ENCODE measurements around the gene MAGEE2.
"Not testable (repeated sequence)": the region's sequence is repeated elsewhere in the genome, so short reads cannot be mapped to it uniquely, and the experiment has no call there.

MAGEE2 gene, protein sequence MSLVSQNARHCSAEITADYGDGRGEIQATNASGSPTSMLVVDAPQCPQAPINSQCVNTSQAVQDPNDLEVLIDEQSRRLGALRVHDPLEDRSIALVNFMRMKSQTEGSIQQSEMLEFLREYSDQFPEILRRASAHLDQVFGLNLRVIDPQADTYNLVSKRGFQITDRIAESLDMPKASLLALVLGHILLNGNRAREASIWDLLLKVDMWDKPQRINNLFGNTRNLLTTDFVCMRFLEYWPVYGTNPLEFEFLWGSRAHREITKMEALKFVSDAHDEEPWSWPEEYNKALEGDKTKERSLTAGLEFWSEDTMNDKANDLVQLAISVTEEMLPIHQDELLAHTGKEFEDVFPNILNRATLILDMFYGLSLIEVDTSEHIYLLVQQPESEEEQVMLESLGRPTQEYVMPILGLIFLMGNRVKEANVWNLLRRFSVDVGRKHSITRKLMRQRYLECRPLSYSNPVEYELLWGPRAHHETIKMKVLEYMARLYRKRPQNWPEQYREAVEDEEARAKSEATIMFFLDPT

DNA sequence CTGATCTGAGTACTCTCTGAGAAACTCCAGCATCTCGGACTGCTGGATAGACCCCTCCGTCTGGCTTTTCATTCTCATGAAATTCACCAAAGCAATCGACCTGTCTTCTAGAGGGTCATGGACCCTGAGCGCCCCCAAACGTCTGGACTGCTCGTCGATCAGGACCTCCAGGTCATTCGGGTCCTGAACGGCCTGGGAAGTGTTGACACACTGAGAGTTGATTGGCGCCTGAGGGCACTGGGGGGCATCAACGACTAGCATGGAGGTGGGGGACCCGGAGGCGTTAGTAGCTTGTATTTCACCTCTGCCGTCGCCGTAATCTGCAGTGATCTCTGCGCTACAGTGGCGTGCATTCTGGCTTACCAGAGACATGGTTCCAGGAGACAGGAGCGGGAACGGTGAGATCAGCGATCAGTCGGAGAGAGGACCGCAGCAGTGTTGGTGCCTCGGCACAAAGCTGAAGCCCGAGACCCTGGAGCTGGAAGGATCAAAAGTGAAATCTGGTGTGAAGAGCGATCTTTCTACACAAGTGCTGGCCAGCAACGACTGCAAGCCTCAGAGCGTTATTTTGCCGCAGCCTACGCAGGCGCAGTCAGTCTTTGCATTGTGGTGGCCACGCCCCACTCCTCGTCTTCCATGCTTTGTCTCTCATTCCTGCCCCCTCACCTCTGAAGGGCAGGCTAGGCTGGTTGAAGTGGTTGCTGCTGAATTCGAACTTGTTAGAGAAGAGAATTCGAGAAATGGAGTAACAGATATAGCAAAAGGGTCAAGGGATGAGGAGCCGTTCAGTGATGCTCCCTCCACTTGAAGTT is at the start of gene MAGEE2:
TSS of gene MAGEE2 (minus strand) at position 575 of the 812 bp plus-strand sequence. CDS start at position 372, 203 bp downstream.
- no peak for DNase-seq

DNA sequence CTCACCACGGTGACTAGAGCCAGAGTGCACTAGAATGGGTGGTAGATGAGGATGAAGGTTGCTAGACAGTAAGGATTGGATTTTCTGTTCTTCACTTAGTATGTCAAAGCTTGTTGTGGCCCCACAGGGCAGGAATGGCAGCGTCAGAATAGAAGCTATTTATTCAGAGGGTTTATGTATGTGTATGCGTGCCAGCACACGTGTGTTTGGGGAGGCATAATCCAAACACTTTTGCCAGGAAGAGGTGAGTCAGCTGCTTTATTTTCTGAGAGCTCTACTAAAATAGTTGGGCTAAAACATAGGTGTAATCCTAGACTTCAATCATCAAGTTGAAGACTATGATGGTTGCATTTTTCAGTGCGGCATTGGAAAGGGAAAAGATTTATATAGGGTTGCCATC is 1.2 kb upstream of the MAGEE2 start:
- no peak for DNase-seq

DNA sequence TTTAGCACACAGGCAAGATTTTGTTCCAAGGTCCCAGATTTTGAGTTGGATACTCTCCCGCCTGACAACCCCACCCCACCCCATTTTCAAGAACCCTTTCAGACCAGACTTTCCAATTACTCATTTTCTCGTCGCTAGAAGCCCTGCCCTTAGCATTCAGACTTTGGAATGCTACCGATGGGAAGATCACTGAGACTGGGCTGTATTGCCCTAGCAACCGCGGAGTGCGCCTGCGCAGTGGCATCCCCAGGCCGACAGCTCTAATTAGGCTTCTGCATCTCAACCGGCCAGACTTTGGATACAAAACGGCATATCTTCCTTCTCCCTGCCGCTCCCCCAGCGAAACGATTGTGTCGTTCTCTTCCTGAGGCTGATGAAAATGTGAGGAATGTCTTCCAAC is 3.4 kb downstream of the MAGEE2 start:
- DNase-seq = no peak

GRCh38 chrX:75768063-75768462 is 17.0 kb downstream of the MAGEE2 start:
- DNase-seq = not testable (repeated sequence)

- no peak for DNase-seq
Observed at GRCh38 chrX:75748431-75748830, 36.6 kb downstream of the MAGEE2 start.

GRCh38 chrX:75746891-75747639 is 38.0 kb downstream of the MAGEE2 start:
- no peak for DNase-seq

Data from NCI-H1048 (cell line).